ENCODE data around the gene STK16. TPM values are rescaled to one million over a fixed set of nuclear protein-coding genes. Genes with fewer than 3 reads are reported as not detected.
A peak's percentile ranks its signal among the peaks of the same experiment; 100 is the strongest.

Gene STK16
- total RNA-seq, 1 donor from 2014 or later = 17.5 TPM

- TF ChIP-seq, protein P1, sequence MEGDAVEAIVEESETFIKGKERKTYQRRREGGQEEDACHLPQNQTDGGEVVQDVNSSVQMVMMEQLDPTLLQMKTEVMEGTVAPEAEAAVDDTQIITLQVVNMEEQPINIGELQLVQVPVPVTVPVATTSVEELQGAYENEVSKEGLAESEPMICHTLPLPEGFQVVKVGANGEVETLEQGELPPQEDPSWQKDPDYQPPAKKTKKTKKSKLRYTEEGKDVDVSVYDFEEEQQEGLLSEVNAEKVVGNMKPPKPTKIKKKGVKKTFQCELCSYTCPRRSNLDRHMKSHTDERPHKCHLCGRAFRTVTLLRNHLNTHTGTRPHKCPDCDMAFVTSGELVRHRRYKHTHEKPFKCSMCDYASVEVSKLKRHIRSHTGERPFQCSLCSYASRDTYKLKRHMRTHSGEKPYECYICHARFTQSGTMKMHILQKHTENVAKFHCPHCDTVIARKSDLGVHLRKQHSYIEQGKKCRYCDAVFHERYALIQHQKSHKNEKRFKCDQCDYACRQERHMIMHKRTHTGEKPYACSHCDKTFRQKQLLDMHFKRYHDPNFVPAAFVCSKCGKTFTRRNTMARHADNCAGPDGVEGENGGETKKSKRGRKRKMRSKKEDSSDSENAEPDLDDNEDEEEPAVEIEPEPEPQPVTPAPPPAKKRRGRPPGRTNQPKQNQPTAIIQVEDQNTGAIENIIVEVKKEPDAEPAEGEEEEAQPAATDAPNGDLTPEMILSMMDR (conservative IDR thresholded peaks at IDR 0.05; ENCODE audit: low read depth, low read length) = no peak
- no peak for DNase-seq (ENCODE audit: low read depth)
- H3K4me3 ChIP-seq (ENCODE audit: low read depth, low read length) = peak overlapping the region; percentile 78
Observed at GRCh38 chr2:219279916-219280516, 34.7 kb downstream of the STK16 start.

DNA sequence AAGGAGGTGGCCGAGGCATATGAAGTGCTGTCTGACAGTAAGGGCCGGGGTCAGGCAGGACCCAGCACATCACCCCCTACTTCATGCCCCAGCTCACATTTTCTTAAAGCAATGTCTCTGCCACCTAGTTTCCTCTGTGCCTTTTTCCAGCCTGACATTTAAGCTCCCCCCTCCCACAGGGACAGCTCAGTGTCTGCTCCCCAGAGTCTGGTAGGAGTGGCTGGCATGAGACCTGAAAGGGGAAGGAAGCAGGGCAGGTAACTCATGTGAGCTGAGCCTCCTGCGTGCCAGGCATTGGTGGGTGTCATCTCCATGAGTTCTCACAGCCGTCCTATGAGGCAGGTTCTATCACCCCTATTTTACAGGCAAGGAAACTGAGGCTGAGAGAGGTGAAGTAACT is 35.4 kb downstream of the STK16 start:
- TF ChIP-seq, protein P1 (conservative IDR thresholded peaks at IDR 0.05; ENCODE audit: low read depth, low read length) = no peak
- no peak overlapping the region for H3K4me3 ChIP-seq (ENCODE audit: low read depth, low read length)
- no peak for DNase-seq (ENCODE audit: low read depth)

DNA sequence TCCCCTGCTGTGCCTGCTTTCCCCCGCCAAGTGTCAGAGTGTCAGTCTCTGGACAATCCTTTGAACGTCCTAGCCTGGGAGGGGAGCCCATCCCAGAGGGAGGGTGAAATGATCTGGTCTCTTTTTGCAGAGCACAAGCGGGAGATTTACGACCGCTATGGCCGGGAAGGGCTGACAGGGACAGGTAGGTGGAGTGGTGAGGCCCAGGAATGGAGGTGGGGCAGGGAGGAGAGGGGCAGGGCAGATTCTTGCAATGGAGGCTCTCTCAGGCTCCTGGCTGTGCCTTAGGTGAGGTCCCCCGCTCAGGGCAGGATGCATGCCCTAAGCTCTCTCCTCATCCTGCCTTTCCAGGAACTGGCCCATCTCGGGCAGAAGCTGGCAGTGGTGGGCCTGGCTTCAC is 36.3 kb downstream of the STK16 start:
- TF ChIP-seq, protein P1 (conservative IDR thresholded peaks at IDR 0.05; ENCODE audit: low read depth, low read length) = no peak

DNA sequence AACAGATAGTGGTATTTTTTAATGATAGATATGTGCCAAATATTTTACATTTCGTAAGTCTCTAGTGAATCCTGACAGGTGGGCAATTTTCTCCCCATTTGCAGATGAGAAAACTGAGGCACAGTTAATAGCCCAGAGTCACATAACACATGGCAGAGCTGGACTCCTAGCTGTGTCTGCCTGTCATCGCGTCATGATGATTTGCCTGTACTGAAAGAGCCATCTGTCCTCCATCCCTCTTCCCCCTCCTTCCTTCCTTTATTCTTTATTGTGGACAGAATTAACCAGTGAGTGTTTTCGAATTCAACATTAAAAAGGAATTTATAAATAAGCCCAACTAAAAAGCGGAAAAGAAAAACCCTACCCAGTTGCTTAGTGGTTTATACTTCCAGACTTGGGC is 37.1 kb downstream of the STK16 start:
- DNase-seq (ENCODE audit: low read depth) = no peak
- TF ChIP-seq, protein P1 (conservative IDR thresholded peaks at IDR 0.05; ENCODE audit: low read depth, low read length) = no peak

More for the DNA sequence above, 36.3 kb downstream of the STK16 start:
- no peak for DNase-seq (ENCODE audit: low read depth)
- no peak overlapping the region for H3K4me3 ChIP-seq (ENCODE audit: low read depth, low read length)

DNA sequence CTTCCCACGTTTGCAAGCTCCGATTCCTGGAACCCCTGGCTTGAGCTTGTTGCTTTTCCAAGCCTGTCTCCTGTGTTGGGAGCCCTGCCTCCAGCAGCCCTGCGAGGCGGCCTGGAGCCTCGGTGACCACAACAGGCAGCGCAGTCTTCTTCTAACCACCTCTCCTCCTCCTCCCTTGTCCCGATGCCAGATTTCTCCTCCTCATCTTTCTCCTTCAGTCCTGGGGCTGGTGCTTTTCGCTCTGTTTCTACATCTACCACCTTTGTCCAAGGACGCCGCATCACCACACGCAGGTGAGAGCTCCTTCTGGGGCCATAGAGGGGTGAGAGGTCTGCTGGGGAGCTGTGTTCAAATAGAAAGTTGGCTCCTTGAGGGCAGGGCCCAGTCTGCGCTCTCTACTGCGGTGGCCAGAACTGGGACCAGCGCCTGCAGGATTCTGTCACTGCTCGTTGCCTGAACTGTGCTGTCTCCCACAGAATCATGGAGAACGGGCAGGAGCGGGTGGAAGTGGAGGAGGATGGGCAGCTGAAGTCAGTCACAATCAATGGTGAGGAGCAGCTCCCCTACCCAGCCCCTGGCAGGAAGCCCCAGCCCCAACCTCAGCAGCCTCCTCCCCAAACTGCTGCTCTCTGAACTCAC is 37.8 kb downstream of the STK16 start:
- no peak for DNase-seq (ENCODE audit: low read depth)
- H3K4me3 ChIP-seq (ENCODE audit: low read depth, low read length) = no peak overlapping the region
- TF ChIP-seq, protein P1 (conservative IDR thresholded peaks at IDR 0.05; ENCODE audit: low read depth, low read length) = no peak

More for the DNA sequence above, 37.1 kb downstream of the STK16 start:
- H3K4me3 ChIP-seq (ENCODE audit: low read depth, low read length) = no peak overlapping the region

GRCh38 chr2:219284501-219285372 is 39.5 kb downstream of the STK16 start:
- no peak for DNase-seq (ENCODE audit: low read depth)
- H3K4me3 ChIP-seq (ENCODE audit: low read depth, low read length) = no peak overlapping the region

More at GRCh38 chr2:219284501-219285372, 39.5 kb downstream of the STK16 start:
- TF ChIP-seq, protein P1 (conservative IDR thresholded peaks at IDR 0.05; ENCODE audit: low read depth, low read length) = no peak
